A673 (cell line): Measurements from ENCODE around the gene PPP4R2. TPM values are rescaled to one million over a fixed set of nuclear protein-coding genes. Genes with fewer than 3 reads are reported as not detected.

Experiments
- BruUV-seq: library from RNA; stranded (reverse); fragments of 400-500 nt; replicated peaks from 2 replicates; lab custom pipeline; 2021; lab: Mats Ljungman, UMichigan
- CTCF ChIA-PET: fragments of 300-600 bp; sonication (Branson Sonifier 250); formaldehyde crosslinking; loops from one replicate; lab custom pipeline; 2022; ENCODE audit warnings: antibody characterized with exemption; lab: Charles Lee
- POLR2A ChIA-PET: fragments of 300-600 bp; sonication (Branson Sonifier 250); formaldehyde crosslinking; loops from one replicate; lab custom pipeline; 2022; ENCODE audit warnings: antibody characterized with exemption; ENCODE audit not compliant: low non-redundant PET; lab: Charles Lee
- DNase-seq: peaks from one replicate; pipeline ENCODE4 v3.0.0-alpha.2; 2015; ENCODE audit warnings: low spot score
- H3K27ac ChIP-seq: fragments of 200-600 bp; sonication (generic); 2 replicates; pipeline ENCODE4 v1.5.1; 2016; ENCODE audit warnings: mixed run types, low read depth, mild to moderate bottlenecking, mixed read lengths, antibody characterized with exemption, low read length; ENCODE audit not compliant: poor library complexity, severe bottlenecking
- H3K27me3 ChIP-seq: fragments of 200-600 bp; sonication (generic); replicated peaks from 2 replicates; pipeline ENCODE4 v1.6.1; 2017; ENCODE audit warnings: mixed run types, low read depth, mild to moderate bottlenecking, mixed read lengths, antibody characterized with exemption, low read length; ENCODE audit not compliant: insufficient read depth, poor library complexity
- H3K36me3 ChIP-seq: fragments of 200-600 bp; sonication (generic); 2 replicates; pipeline ENCODE4 v1.6.1; 2016; ENCODE audit warnings: mixed run types, mild to moderate bottlenecking, mixed read lengths, antibody characterized with exemption, low read length; ENCODE audit not compliant: insufficient read depth, poor library complexity, severe bottlenecking
- H3K4me1 ChIP-seq: fragments of 200-600 bp; sonication (generic); 2 replicates; pipeline ENCODE4 v1.6.1; 2017; ENCODE audit warnings: mixed run types, mild to moderate bottlenecking, mixed read lengths, antibody characterized with exemption, low read length; ENCODE audit not compliant: insufficient read depth, poor library complexity, severe bottlenecking
- H3K4me3 ChIP-seq: fragments of 200-600 bp; sonication (generic); 2 replicates; pipeline ENCODE4 v1.5.1; 2016; ENCODE audit warnings: low read depth, mixed run types, mild to moderate bottlenecking, mixed read lengths, low read length; ENCODE audit not compliant: poor library complexity, severe bottlenecking
- H3K9me3 ChIP-seq: fragments of 200-600 bp; sonication (generic); 2 replicates; pipeline ENCODE4 v1.6.1; 2016; ENCODE audit warnings: mixed run types, low read depth, mild to moderate bottlenecking, mixed read lengths, antibody characterized with exemption, low read length; ENCODE audit not compliant: poor library complexity, severe bottlenecking
- CTCF ChIP-seq: fragments of 300-800, 200-600 bp; sonication (generic); conservative IDR thresholded peaks from 2 replicates; pipeline ENCODE4 v1.5.1; 2017; ENCODE audit warnings: low read depth, mild to moderate bottlenecking, antibody characterized with exemption, low read length, moderate library complexity, mixed read lengths
- EZH2 ChIP-seq: fragments of 200-600 bp; sonication (generic); IDR thresholded peaks from 2 replicates; pipeline ENCODE4 v1.6.1; 2017; ENCODE audit warnings: borderline replicate concordance, low read depth, mild to moderate bottlenecking, mixed read lengths, antibody characterized with exemption, low read length; ENCODE audit not compliant: poor library complexity, severe bottlenecking
- intact Hi-C: fragments of 100-400 bp; cut with micrococcal nuclease; formaldehyde crosslinking; loops from one replicate; pipeline ENCODE4 v1.10.0; 2022; ENCODE audit not compliant: unreplicated experiment
- total RNA-seq: library from RNA; stranded (reverse); gene quantifications from 2 replicates; pipeline ENCODE4 v1.2.3, GENCODE V29; 2021

PPP4R2 gene
- total RNA-seq, 1 experiment from 2014 or later = 41.4 TPM

- H3K27me3 ChIP-seq = no peaks in the 10 kb centered on the region
- H3K27ac ChIP-seq = no peak overlapping the region
- POLR2A ChIA-PET = no interaction called here
- no peaks in the 10 kb centered on the region for H3K9me3 ChIP-seq
- H3K36me3 ChIP-seq = no peaks in the 10 kb centered on the region
- BruUV-seq = no TSS peak
- intact Hi-C loops = no loop called here
- TF ChIP-seq CTCF = no peak
- TF ChIP-seq EZH2 = no peak
- DNase-seq = no peak
- CTCF ChIA-PET = no interaction called here
- no peaks in the 10 kb centered on the region for H3K4me1 ChIP-seq
- no peak overlapping the region for H3K4me3 ChIP-seq
Measured at GRCh38 chr3:72964633-72965032, 32.0 kb upstream of the PPP4R2 start.

GRCh38 chr3:72968266-72968664 lies 28.3 kb upstream of the PPP4R2 start:
- POLR2A ChIA-PET = no interaction called here
- no peaks in the 10 kb centered on the region for H3K27me3 ChIP-seq
- no peak for TF ChIP-seq CTCF
- TF ChIP-seq EZH2 = no peak
- CTCF ChIA-PET = no interaction called here
- DNase-seq = no peak
- no TSS peak for BruUV-seq
- no peaks in the 10 kb centered on the region for H3K36me3 ChIP-seq
- H3K4me3 ChIP-seq = no peak overlapping the region
- intact Hi-C loops = no loop called here
- H3K9me3 ChIP-seq = no peaks in the 10 kb centered on the region
- H3K4me1 ChIP-seq = no peaks in the 10 kb centered on the region
- H3K27ac ChIP-seq = no peak overlapping the region

GRCh38 chr3:72969766-72970165 lies 26.8 kb upstream of the PPP4R2 start:
- ChIA-PET POLR2A (no interaction called here), CTCF (no interaction called here)
- no peaks in the 10 kb centered on the region for H3K4me1 ChIP-seq
- DNase-seq = no peak
- no TSS peak for BruUV-seq
- no peaks in the 10 kb centered on the region for H3K9me3 ChIP-seq
- H3K27ac ChIP-seq = no peak overlapping the region
- no peaks in the 10 kb centered on the region for H3K36me3 ChIP-seq
- no peak for TF ChIP-seq CTCF
- TF ChIP-seq EZH2 = no peak
- H3K4me3 ChIP-seq = no peak overlapping the region
- no peaks in the 10 kb centered on the region for H3K27me3 ChIP-seq
- intact Hi-C loops = no loop called here
